ENCODE measurements around the gene SLC6A13.

DNA sequence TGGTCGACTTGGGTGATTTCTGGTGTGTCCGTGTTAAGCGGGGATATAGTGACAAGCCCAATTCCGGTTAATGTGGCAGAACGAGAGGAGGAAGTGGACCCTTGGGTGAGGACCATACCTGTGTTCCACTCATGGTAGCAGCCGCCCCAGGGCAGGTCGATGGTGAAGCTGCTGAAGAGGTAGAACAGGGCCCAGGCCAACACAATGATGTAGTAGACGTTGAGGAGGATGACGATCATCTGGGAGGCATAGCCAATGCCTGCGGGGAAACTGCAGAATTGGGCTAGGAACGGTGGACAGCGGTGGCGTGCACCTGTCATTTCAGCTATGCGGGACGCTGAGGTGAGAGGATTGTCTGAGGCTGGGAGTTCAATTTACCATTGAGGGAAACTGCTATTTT lies 20.1 kb downstream of the SLC6A13 start:
- TF ChIP-seq, protein P1, sequence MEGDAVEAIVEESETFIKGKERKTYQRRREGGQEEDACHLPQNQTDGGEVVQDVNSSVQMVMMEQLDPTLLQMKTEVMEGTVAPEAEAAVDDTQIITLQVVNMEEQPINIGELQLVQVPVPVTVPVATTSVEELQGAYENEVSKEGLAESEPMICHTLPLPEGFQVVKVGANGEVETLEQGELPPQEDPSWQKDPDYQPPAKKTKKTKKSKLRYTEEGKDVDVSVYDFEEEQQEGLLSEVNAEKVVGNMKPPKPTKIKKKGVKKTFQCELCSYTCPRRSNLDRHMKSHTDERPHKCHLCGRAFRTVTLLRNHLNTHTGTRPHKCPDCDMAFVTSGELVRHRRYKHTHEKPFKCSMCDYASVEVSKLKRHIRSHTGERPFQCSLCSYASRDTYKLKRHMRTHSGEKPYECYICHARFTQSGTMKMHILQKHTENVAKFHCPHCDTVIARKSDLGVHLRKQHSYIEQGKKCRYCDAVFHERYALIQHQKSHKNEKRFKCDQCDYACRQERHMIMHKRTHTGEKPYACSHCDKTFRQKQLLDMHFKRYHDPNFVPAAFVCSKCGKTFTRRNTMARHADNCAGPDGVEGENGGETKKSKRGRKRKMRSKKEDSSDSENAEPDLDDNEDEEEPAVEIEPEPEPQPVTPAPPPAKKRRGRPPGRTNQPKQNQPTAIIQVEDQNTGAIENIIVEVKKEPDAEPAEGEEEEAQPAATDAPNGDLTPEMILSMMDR (IDR thresholded peaks at IDR 0.05), result no peak
- TF ChIP-seq EP300 (IDR thresholded peaks at IDR 0.05) (no peak), RCOR1 (IDR thresholded peaks at IDR 0.05; ENCODE audit: low read depth, low read length) (no peak)
